ENCODE data around the gene KNSTRN.

KNSTRN gene

GRCh38 chr15:40367371-40367685, 15.2 kb upstream of the KNSTRN start:
- no peak for DNase-seq

GRCh38 chr15:40367686-40368611, 14.6 kb upstream of the KNSTRN start:
- peak; percentile 92 for DNase-seq

GRCh38 chr15:40368719-40369473, 13.6 kb upstream of the KNSTRN start:
- DNase-seq = no peak

- no peak for DNase-seq
Observed at GRCh38 chr15:40369474-40369869, 13.0 kb upstream of the KNSTRN start.

GRCh38 chr15:40369971-40370370, 12.6 kb upstream of the KNSTRN start:
- DNase-seq = no peak

GRCh38 chr15:40372981-40373380, 9.5 kb upstream of the KNSTRN start:
- DNase-seq = no peak

- no peak for DNase-seq
Observed at GRCh38 chr15:40377606-40378005, 4.9 kb upstream of the KNSTRN start.

GRCh38 chr15:40379374-40379773, 3.1 kb upstream of the KNSTRN start:
- DNase-seq = peak; percentile 42

- no peak for DNase-seq
Observed at GRCh38 chr15:40379853-40380252, 2.7 kb upstream of the KNSTRN start.

GRCh38 chr15:40380636-40381035, 1.9 kb upstream of the KNSTRN start:
- no peak for DNase-seq

- no peak for DNase-seq
Observed at GRCh38 chr15:40381818-40382529, 547 bp upstream of the KNSTRN start.

- DNase-seq = no peak
Observed at GRCh38 chr15:40386480-40386879, 4.0 kb downstream of the KNSTRN start.

GRCh38 chr15:40388941-40389823, 6.7 kb downstream of the KNSTRN start:
- no peak for DNase-seq

GRCh38 chr15:40389824-40390595, 7.5 kb downstream of the KNSTRN start:
- no peak for DNase-seq

GRCh38 chr15:40392986-40393948, 10.7 kb downstream of the KNSTRN start:
- DNase-seq = no peak

- no peak for DNase-seq
Observed at GRCh38 chr15:40397688-40398412, 15.3 kb downstream of the KNSTRN start.

- DNase-seq = peak; percentile 39
Observed at GRCh38 chr15:40398413-40398873, 15.9 kb downstream of the KNSTRN start.

- no peak for DNase-seq
Observed at GRCh38 chr15:40399370-40399769, 16.8 kb downstream of the KNSTRN start.
